ENCODE measurements around the gene UNC119.
"Not testable (repeated sequence)": the region's sequence is repeated elsewhere in the genome, so short reads cannot be mapped to it uniquely, and the experiment has no call there.

Gene UNC119

GRCh38 chr17:28552176-28552999, at the start of gene UNC119:
UNC119 (minus strand) TSS chr17:28552624; CDS start chr17:28552557, 67 bp downstream.
- in situ Hi-C loops (cut with HindIII; ENCODE audit: low pct_ligation_motif_present, low pct_unique_long_range_greater_than_20kb, low sequenced_read_pairs): no loop called here

GRCh38 chr17:28599311-28600184, 47.1 kb upstream of the UNC119 start:
- in situ Hi-C loops (cut with HindIII; ENCODE audit: low pct_ligation_motif_present, low pct_unique_long_range_greater_than_20kb, low sequenced_read_pairs): no loop called here

More at GRCh38 chr17:28552176-28552999, at the start of gene UNC119:
- DNase-seq: peak; percentile 82

GRCh38 chr17:28598799-28599310, 46.4 kb upstream of the UNC119 start, which contains the start of gene SPAG5:
SPAG5 (minus strand) TSS chr17:28599025; CDS start chr17:28598946, 79 bp downstream.
- DNase-seq: peak; percentile 96

More at GRCh38 chr17:28599311-28600184, 47.1 kb upstream of the UNC119 start:
- peak; percentile 87 for DNase-seq

GRCh38 chr17:28598389-28598788, 46.0 kb upstream of the UNC119 start:
- no peak for DNase-seq
- in situ Hi-C loops (cut with HindIII; ENCODE audit: low pct_ligation_motif_present, low pct_unique_long_range_greater_than_20kb, low sequenced_read_pairs): no loop called here

More at GRCh38 chr17:28598799-28599310, 46.4 kb upstream of the UNC119 start, which contains the start of gene SPAG5:
- in situ Hi-C loops (cut with HindIII; ENCODE audit: low pct_ligation_motif_present, low pct_unique_long_range_greater_than_20kb, low sequenced_read_pairs): no loop called here

- in situ Hi-C loops (cut with HindIII; ENCODE audit: low pct_ligation_motif_present, low pct_unique_long_range_greater_than_20kb, low sequenced_read_pairs): no loop called here
These were observed 45.4 kb upstream of the UNC119 start for GRCh38 chr17:28597606-28598383.

GRCh38 chr17:28592260-28592659, 39.8 kb upstream of the UNC119 start:
- DNase-seq: no peak
- in situ Hi-C loops (cut with HindIII; ENCODE audit: low pct_ligation_motif_present, low pct_unique_long_range_greater_than_20kb, low sequenced_read_pairs): no loop called here

More at GRCh38 chr17:28597606-28598383, 45.4 kb upstream of the UNC119 start:
- no peak for DNase-seq

GRCh38 chr17:28585851-28586250, 33.4 kb upstream of the UNC119 start:
- DNase-seq: no peak
- in situ Hi-C loops (cut with HindIII; ENCODE audit: low pct_ligation_motif_present, low pct_unique_long_range_greater_than_20kb, low sequenced_read_pairs): no loop called here

GRCh38 chr17:28584434-28584833, 32.0 kb upstream of the UNC119 start:
- no peak for DNase-seq
- in situ Hi-C loops (cut with HindIII; ENCODE audit: low pct_ligation_motif_present, low pct_unique_long_range_greater_than_20kb, low sequenced_read_pairs): no loop called here

GRCh38 chr17:28582513-28582912, 30.1 kb upstream of the UNC119 start:
- in situ Hi-C loops (cut with HindIII; ENCODE audit: low pct_ligation_motif_present, low pct_unique_long_range_greater_than_20kb, low sequenced_read_pairs): no loop called here
- DNase-seq: no peak

- in situ Hi-C loops (cut with HindIII; ENCODE audit: low pct_ligation_motif_present, low pct_unique_long_range_greater_than_20kb, low sequenced_read_pairs): no loop called here
- no peak for DNase-seq
These were observed 28.5 kb upstream of the UNC119 start for GRCh38 chr17:28580959-28581358.

- in situ Hi-C loops (cut with HindIII; ENCODE audit: low pct_ligation_motif_present, low pct_unique_long_range_greater_than_20kb, low sequenced_read_pairs): no loop called here
- no peak for DNase-seq
These were observed 27.1 kb upstream of the UNC119 start for GRCh38 chr17:28579526-28579925.

- in situ Hi-C loops (cut with HindIII; ENCODE audit: low pct_ligation_motif_present, low pct_unique_long_range_greater_than_20kb, low sequenced_read_pairs): no loop called here
- no peak for DNase-seq
These were observed 26.1 kb upstream of the UNC119 start for GRCh38 chr17:28578246-28579195.

GRCh38 chr17:28577466-28577824, 25.0 kb upstream of the UNC119 start:
- DNase-seq: no peak

GRCh38 chr17:28576758-28577465, 24.5 kb upstream of the UNC119 start, which contains the start of gene ALDOC:
ALDOC (minus strand) TSS chr17:28576895; CDS start chr17:28575532, 1,363 bp downstream.
- in situ Hi-C loops (cut with HindIII; ENCODE audit: low pct_ligation_motif_present, low pct_unique_long_range_greater_than_20kb, low sequenced_read_pairs): no loop called here
- peak; percentile 46 for DNase-seq

More at GRCh38 chr17:28577466-28577824, 25.0 kb upstream of the UNC119 start:
- in situ Hi-C loops (cut with HindIII; ENCODE audit: low pct_ligation_motif_present, low pct_unique_long_range_greater_than_20kb, low sequenced_read_pairs): no loop called here

- in situ Hi-C loops (cut with HindIII; ENCODE audit: low pct_ligation_motif_present, low pct_unique_long_range_greater_than_20kb, low sequenced_read_pairs); DNase-seq: not testable (repeated sequence)
These were observed 23.6 kb upstream of the UNC119 start for GRCh38 chr17:28576016-28576415.

- in situ Hi-C loops (cut with HindIII; ENCODE audit: low pct_ligation_motif_present, low pct_unique_long_range_greater_than_20kb, low sequenced_read_pairs): no loop called here
- DNase-seq: no peak
These were observed 22.8 kb upstream of the UNC119 start for GRCh38 chr17:28575126-28575795.
